GM23338 (cell line): ENCODE results near the gene ZNF91.

ENCODE experiments used
- CTCF ChIP-seq, 2 experiments: fragments of 200-600 bp in 1 of 2; sonication (generic) in 1 of 2; conservative IDR thresholded peaks; 2 replicates each; pipeline versions ENCODE4 v1.5.1 to v1.6.1; 2016 to 2017; ENCODE audit warnings: antibody characterized with exemption in 2 of 2, low read depth in 2 of 2, mild to moderate bottlenecking in 2 of 2, moderate library complexity in 1 of 2
- EZH2 ChIP-seq: fragments of 200-600 bp; sonication (generic); IDR thresholded peaks from one replicate; pipeline ENCODE4 v1.8.0; 2017; ENCODE audit warnings: antibody characterized with exemption, mild to moderate bottlenecking, low read depth; ENCODE audit not compliant: unreplicated experiment
- POLR2AphosphoS5 ChIP-seq: IDR thresholded peaks from 2 replicates; pipeline ENCODE4 v1.6.1; 2016; ENCODE audit warnings: antibody characterized with exemption, low read depth

DNA sequence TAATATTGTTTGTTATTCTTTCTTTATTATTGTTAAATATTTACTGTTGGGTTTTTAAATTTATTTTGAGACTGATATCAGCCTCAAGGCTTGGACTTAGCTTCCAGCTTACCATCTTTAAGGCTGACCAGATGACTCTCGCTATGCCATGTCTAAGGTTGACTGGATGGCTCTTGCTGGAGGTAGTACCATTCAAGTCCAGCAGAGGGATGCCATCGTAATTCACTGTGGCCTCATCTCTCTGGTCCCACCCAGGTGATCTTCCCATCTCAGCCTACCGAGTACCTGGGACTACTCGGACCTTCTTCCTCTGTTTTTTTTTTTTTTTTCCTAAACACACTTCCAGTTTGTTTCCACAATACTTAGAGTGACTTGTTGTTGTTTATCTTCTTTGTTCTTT is 41.7 kb upstream of the ZNF91 start:
- TF ChIP-seq EZH2 (no peak), CTCF (conservative IDR thresholded peaks at IDR 0.05; ENCODE audit: low read depth in 2 of 2) (peak; percentile 26 to 30; a peak in 3 of 4 replicates), POLR2AphosphoS5 (no peak)
